Stimulated activated naive CD8-positive, alpha-beta T cell treated with anti-CD3 and anti-CD28 coated beads, Interleukin-15, Interleukin-2, amounts not matched to agents 100 ng/mL and 50 ng/mL, for 24 hours (primary cell): Measurements from ENCODE around the gene PPP1R3C.

Experiments used
- H3K27ac Mint-ChIP-seq: one replicate; pipeline ENCODE4 v1.8.0; 2021; ENCODE audit warnings: mild to moderate bottlenecking, mixed read lengths
- H3K27me3 Mint-ChIP-seq: one replicate; pipeline ENCODE4 v1.8.0; 2021; ENCODE audit warnings: mixed read lengths
- H3K36me3 Mint-ChIP-seq: one replicate; pipeline ENCODE4 v1.8.0; 2021; ENCODE audit warnings: low read depth, mixed read lengths
- H3K4me1 Mint-ChIP-seq: one replicate; pipeline ENCODE4 v1.8.0; 2021; ENCODE audit warnings: low read depth, mixed read lengths
- H3K4me3 Mint-ChIP-seq: one replicate; pipeline ENCODE4 v1.8.0; 2021; ENCODE audit warnings: mild to moderate bottlenecking, mixed read lengths
- H3K9me3 Mint-ChIP-seq: one replicate; pipeline ENCODE4 v1.8.0; 2021; ENCODE audit warnings: mixed read lengths

The PPP1R3C gene

DNA sequence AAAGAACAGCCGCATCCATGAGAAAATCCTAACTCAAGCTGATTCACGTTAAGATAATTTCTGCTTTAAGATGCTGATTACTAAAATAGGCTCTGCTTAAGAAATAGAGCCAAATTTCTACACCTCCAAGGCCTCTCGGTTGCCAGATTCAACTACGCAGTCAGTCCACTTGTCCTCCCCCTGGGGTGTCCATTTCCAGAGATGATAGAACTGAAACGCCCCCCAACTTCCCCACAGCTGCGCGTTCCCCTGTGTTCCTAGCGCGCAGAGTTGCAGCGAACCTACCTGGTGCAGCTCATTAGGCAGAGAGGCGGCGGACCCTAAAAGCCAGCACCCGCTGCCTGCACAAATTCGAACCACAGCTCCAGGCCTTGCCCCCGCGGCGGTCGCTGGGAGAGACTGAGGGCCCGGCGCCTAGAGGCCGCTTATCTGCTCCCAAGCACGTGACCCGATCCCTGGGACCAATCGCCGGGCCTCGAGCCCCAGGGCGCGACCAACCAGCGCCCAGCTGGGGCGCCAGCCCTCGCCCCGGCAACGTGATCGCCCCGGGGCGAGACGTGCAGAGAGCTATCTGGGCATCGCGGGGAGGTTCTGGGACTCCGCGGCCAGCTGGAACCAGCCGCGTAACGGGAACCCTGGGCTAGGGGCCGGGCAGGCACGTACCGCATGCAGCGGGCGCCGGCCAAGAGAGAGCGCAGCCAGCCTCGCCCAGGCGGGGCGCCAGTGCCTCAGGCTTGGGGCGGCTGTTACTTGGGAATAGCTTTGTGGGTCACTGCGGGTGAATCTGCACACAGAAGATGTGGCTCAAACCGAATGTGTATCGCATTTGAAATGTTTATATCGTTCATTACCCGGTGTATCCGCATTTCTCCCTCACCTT is at the start of gene PPP1R3C:
Gene PPP1R3C (minus strand): TSS at position 401 of the 880 bp plus-strand sequence. CDS start 102 bp downstream, at position 299.
- Mint-ChIP-seq H3K27me3 (peaks cover 66% of the 10 kb centered on the region), H3K9me3 (no peaks in the 10 kb centered on the region), H3K4me1 (peaks cover 7% of the 10 kb centered on the region), H3K27ac (no peak within 1 kb of the TSS), H3K4me3 (peak within 1 kb of the TSS; percentile 67), H3K36me3 (no peaks in the 10 kb centered on the region)

DNA sequence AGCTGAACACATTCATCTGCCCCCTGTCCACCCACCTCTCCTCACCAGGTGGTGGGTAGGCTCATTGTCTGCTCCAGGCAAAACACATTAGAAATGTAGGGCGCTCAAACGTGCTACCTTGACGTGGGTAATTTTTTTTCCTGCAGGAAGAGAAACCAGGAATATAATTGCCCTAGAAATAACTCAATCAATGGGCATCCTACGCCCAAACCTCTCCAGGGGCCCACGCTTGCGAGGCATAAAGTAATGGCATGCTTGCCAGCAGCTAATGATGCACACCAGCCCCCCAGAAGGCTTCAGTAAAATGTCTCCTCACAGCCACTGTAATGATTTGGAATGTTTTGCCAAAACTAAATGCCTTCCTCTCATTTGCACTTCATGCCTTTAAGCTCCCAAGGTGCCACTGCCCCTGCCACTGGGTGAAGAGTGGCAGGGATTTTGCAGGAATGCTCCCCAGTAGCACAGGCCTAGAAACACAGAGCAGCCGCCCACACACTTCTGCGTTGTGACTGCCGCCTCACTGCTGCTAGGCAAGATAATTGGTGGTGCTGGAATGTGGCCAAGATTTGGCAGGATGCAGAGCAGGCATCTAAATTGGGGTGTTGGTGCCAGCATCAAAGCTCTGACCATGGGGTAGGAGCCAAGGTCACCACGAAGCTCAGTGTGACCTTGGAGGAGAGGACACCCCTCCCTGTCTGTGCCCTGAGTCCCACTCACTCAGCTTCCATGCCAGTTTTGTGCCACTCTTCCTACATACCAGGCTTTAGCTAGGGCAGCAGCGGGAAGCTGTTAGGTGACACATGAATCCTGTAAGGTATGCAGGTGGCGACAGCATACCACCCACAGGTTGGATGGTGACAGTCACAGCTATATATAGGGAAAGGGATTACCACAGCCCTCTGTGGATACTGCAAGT is 48.7 kb upstream of the PPP1R3C start:
- Mint-ChIP-seq H3K4me3 (no peak overlapping the region), H3K9me3 (no peaks in the 10 kb centered on the region), H3K27me3 (peaks cover 4% of the 10 kb centered on the region), H3K27ac (no peak overlapping the region), H3K4me1 (no peaks in the 10 kb centered on the region), H3K36me3 (no peaks in the 10 kb centered on the region)

DNA sequence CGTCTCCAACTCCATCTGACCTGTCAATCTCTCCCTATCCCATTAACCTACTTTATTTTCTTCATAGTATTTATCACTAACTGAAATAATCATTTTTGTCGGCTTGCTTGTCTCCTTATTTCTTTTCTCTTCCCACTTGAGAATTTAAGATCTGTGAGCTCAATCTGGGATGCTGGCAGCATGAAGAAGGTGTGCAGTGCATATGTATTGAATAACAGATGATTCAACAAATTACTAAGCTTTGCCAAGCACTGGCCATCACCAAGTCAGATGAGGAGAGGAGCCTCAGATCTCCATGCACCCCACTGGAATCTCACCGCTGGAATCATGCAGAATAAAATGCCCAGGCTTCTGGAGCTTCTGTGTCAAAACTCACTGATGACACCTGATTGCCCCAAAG is 47.6 kb upstream of the PPP1R3C start:
- Mint-ChIP-seq H3K4me3 (no peak overlapping the region), H3K36me3 (no peaks in the 10 kb centered on the region), H3K4me1 (no peaks in the 10 kb centered on the region), H3K27me3 (peaks cover 3% of the 10 kb centered on the region), H3K9me3 (no peaks in the 10 kb centered on the region), H3K27ac (no peak overlapping the region)

DNA sequence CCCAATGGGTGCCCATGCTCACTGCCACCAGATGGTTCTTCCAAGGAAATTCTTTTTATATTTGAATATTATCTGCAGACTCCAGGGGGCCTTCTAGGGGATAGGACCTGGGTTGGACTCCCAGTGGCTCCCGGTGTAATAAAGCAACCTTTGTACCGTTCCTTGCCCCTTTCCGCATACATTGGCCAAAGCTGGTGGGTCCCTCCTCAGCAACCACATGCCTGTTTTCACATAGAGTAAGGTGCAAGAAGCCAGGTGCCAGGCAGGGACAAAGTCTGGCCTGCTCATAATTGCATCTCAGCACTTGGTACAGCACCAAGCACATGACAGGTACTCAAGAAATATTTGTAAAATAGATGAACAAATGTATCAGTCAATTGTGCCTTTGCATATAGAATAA is 46.4 kb upstream of the PPP1R3C start:
- H3K4me3 Mint-ChIP-seq, result no peak overlapping the region
- no peak overlapping the region for H3K27ac Mint-ChIP-seq
- no peaks in the 10 kb centered on the region for H3K27me3 Mint-ChIP-seq
- H3K36me3 Mint-ChIP-seq, result no peaks in the 10 kb centered on the region
- no peaks in the 10 kb centered on the region for H3K9me3 Mint-ChIP-seq
- no peaks in the 10 kb centered on the region for H3K4me1 Mint-ChIP-seq

DNA sequence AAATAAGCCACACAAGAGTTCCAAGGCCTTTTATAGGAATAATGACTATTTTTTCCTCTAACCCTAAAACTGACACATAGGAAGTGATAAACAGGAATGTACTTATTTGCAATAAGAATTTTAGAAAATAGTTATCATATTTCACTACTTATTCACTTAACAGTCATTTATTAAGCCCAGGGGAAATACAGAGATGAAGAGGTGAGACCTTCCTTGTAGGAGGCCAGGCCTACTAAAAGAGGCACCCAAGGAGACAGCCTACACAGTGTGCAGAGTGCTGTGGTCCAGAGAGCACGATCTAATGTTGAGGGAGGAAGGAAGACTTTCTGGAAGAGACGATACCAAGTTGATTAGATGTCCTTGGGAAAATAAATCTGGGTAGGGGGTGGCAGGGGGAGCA is 45.0 kb upstream of the PPP1R3C start:
- Mint-ChIP-seq H3K27me3 (no peaks in the 10 kb centered on the region), H3K4me1 (no peaks in the 10 kb centered on the region), H3K4me3 (no peak overlapping the region), H3K36me3 (no peaks in the 10 kb centered on the region), H3K9me3 (no peaks in the 10 kb centered on the region), H3K27ac (no peak overlapping the region)

DNA sequence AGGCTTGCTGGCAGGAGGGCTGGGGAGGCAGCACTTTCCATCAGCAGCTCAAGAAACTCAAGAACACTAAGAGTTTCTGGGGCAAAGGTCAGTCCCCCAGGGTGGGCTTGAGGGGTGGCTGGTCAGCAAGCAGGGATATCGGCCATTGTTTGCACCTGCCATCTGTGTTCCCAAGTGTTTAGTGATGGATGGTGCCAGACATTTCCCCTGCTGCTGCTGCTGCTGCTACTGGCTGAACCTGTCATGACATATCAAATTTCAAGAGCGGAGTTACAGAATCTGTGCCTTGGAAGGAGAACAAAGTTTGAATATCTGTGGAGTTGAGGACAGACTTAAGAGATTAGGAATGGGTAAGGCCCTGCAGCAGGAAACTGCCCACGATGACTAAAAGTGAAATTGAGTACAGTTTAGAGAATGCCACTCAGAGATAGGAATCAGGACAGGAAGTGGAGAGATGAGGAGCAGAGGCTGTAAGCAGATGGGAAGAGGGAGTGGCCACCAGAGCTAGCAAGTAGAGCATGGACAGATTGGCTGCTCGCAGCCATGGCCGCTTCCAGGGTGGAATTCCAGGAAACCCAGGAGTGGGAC is 39.2 kb upstream of the PPP1R3C start:
- Mint-ChIP-seq H3K4me3 (no peak overlapping the region), H3K4me1 (peaks cover 4% of the 10 kb centered on the region), H3K27me3 (peaks cover 11% of the 10 kb centered on the region), H3K9me3 (no peaks in the 10 kb centered on the region), H3K36me3 (no peaks in the 10 kb centered on the region), H3K27ac (no peak overlapping the region)

DNA sequence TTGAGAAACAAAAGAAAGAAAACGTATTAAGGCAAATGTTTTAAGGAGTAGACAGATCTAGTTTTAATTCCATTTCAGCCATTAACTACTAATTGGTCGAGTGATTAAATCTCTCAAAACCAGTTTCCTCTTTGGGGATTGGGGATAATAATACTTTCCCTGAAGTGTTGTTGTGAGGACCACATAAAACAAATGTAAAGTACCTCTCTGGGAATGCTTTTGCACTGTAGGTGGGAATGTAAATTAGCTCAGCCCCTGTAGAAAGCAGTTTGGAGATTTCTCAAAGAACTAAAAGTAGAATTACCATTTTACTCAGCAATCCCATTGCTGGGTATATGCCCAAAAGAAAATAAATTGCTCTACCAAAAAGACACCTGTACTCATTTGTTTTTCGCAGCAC is 36.0 kb upstream of the PPP1R3C start:
- Mint-ChIP-seq H3K36me3 (no peaks in the 10 kb centered on the region), H3K9me3 (no peaks in the 10 kb centered on the region), H3K27me3 (peaks cover 12% of the 10 kb centered on the region), H3K4me1 (peaks cover 4% of the 10 kb centered on the region), H3K4me3 (no peak overlapping the region), H3K27ac (no peak overlapping the region)

DNA sequence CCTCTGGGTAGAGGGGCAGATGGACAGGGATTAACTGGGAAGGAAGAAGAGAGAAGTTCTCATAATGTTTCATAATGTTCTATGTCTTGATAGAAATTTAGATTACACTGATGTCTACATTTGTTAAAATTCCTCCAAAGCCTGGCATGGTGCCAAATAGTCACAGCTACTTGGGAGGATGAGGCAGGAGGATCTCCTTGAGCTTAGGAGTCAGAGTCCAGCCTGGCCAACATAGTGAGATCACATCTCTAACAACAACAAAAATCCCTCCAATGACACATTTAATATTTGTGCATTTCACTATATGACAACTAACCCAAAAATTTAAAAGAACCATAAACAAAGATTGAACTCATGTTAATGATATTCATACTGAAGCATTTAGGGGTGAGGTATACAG is 33.0 kb upstream of the PPP1R3C start:
- Mint-ChIP-seq H3K36me3 (no peaks in the 10 kb centered on the region), H3K4me3 (no peak overlapping the region), H3K4me1 (no peaks in the 10 kb centered on the region), H3K27ac (no peak overlapping the region), H3K9me3 (no peaks in the 10 kb centered on the region), H3K27me3 (peaks cover 27% of the 10 kb centered on the region)

DNA sequence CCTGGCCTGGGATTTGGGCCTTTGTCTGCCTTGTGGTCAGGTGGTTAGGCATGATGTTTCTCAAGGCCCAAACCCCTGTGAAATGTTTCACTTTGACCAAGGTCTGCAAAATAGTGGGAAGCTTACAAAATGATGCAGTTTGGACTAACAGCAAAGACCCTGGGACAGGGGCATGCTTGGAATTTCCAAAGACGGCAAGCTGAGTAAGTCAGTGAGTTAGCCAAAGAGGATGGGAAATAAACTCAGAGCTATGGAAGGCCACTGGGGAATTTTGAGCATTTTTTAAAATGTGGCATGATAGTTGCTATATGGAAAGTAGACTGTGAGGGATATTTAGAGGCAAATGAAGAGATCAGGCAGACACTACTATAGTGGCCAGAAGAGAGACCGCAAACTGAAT is 31.6 kb upstream of the PPP1R3C start:
- Mint-ChIP-seq H3K4me3 (no peak overlapping the region), H3K27me3 (peaks cover 32% of the 10 kb centered on the region), H3K9me3 (no peaks in the 10 kb centered on the region), H3K4me1 (no peaks in the 10 kb centered on the region), H3K27ac (no peak overlapping the region), H3K36me3 (no peaks in the 10 kb centered on the region)

DNA sequence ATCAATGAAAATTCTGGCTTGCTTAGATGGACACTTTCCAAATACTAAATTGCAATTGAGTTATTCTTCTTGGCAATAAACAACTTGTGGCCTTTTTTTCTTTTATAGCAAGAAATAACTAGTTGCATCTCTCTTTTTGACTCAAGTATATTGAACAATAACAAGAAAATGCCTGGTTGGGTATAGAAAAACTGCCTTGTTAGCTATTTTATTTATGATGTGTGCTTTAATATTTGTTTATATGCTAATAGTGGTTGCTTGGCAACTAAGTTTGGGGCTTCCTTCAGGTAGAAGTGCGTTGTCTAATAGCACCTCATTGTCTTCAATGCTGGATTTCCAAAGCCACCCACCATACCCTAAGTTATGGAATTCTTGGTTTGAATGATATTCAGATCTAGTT is 30.1 kb upstream of the PPP1R3C start:
- Mint-ChIP-seq H3K36me3 (no peaks in the 10 kb centered on the region), H3K4me1 (no peaks in the 10 kb centered on the region), H3K9me3 (no peaks in the 10 kb centered on the region), H3K27me3 (peaks cover 36% of the 10 kb centered on the region), H3K27ac (no peak overlapping the region), H3K4me3 (no peak overlapping the region)

DNA sequence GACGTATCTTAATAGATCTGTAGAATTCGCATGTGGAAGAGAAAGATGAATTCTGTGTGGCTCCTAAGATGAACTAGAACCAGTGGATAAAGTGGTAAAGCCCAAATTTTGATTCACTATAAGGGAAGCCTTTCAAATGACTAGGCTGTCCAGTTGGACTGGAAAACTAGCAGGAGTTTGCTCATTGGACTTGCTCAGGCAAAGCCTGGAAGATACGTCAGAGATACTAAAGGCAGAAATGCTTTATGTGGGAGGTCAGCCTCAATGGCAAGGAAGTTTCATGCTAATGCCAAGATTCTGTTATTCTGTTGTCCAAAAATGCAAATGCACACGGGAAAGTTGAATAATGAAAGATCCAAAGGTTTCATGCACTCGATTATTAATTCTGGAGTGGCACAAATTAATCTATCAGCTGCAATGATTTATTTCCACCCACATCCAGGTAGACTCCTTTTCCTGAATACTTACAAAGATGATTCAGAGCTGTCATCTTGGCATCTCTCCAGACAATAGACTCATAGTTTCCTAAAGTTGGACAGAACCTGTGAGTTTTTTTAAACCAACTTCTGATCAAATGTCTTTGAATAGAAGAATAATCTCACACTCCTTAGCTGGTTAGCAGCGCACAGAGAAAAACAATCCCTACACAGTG is 20.5 kb upstream of the PPP1R3C start:
- Mint-ChIP-seq H3K27ac (no peak overlapping the region), H3K36me3 (no peaks in the 10 kb centered on the region), H3K4me3 (no peak overlapping the region)

DNA sequence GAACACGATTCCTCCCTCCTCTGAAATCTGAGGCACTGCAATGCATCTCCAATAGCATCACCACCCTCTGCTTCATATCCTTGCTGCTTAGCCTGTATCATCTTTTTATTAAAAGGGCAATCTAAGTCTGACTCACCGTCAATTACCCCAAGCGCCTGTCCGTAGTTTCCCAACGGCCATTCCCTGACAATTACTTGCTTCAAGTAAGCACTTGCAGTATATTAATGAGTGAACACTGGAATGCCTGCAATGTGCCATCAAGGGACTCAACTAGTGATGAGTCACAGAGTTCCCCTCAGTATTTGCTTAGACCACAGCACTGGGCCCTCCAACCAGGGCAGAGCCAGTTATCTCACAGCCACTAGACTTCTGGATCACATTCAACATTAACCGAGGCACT is 19.5 kb upstream of the PPP1R3C start:
- H3K9me3 Mint-ChIP-seq, result no peaks in the 10 kb centered on the region
- H3K4me1 Mint-ChIP-seq, result no peaks in the 10 kb centered on the region
- H3K4me3 Mint-ChIP-seq, result no peak overlapping the region
- peaks cover 19% of the 10 kb centered on the region for H3K27me3 Mint-ChIP-seq
- H3K27ac Mint-ChIP-seq, result no peak overlapping the region
- H3K36me3 Mint-ChIP-seq, result no peaks in the 10 kb centered on the region

More for the DNA sequence above, 20.5 kb upstream of the PPP1R3C start:
- Mint-ChIP-seq H3K4me1 (no peaks in the 10 kb centered on the region), H3K9me3 (no peaks in the 10 kb centered on the region), H3K27me3 (peaks cover 18% of the 10 kb centered on the region)

DNA sequence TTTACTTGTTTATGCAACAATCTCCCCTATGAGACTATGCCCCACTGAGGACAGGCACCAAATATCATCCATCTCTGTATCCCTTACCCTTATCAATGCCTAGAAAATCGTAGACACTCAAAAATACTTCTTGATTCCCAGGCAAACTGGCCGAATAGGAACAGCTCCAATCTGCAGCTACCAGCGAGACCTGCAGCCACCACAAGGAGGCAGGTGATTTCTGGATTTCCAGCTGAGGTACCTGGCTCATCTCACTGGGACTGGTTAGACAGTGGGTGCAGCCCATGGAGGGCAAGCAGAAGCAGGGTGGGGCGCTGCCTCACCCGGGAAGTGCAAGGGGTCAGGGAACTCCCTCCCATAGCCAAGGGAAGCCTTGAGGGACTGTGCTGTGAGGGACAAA is 10.8 kb upstream of the PPP1R3C start:
- H3K27me3 Mint-ChIP-seq, result peaks cover 56% of the 10 kb centered on the region
- H3K9me3 Mint-ChIP-seq, result no peaks in the 10 kb centered on the region
- no peaks in the 10 kb centered on the region for H3K4me1 Mint-ChIP-seq
- no peak overlapping the region for H3K4me3 Mint-ChIP-seq
- H3K27ac Mint-ChIP-seq, result no peak overlapping the region
- no peaks in the 10 kb centered on the region for H3K36me3 Mint-ChIP-seq

DNA sequence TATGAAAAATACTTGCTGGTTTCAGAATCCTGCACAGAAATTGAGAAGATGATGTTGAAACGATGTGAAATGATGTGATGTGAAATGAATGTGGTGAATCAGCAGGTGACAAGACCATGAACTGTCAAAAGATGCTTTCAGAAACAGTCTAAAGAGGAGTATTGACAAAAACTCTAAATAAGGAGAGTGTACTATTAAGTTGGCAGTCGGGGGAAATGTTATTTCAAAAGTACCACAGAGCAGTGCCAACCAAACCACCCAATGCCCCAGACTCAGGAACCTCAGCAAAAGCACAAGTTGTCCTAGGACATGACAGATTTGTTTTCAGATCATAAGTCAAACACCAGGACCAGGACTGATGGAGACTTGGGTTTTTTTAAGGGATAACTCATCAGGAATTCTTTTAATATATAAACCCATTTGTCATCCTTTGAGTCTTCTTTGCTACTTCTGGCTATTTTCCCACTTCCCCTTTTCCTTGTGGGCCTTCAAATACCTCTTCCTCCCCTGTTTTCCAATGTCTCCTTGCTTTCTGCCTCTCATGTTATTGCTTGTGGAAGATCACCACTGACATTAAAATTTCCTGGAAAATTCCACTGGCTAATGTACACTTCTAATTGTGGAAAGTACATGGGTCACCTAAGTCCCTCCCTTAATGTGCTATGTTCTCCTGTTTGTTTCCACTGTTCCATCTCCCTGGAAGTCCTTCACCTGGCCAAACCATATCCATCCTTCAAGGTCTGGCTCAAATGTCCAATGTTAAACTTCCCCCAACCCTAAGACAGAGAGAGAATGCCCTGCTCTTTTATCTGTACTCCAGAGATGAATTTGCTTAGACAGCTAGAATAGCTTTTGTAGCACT is 10.2 kb upstream of the PPP1R3C start:
- H3K4me3 Mint-ChIP-seq, result no peak overlapping the region
- no peaks in the 10 kb centered on the region for H3K36me3 Mint-ChIP-seq
- no peaks in the 10 kb centered on the region for H3K4me1 Mint-ChIP-seq
- no peak overlapping the region for H3K27ac Mint-ChIP-seq
- H3K9me3 Mint-ChIP-seq, result no peaks in the 10 kb centered on the region
- H3K27me3 Mint-ChIP-seq, result peaks cover 58% of the 10 kb centered on the region
